PC-3 (cell line): ENCODE data around the gene ZCCHC24.

Experiments
- EZH2 ChIP-seq: fragments of 300-600 bp; sonication (generic); IDR thresholded peaks from one replicate; pipeline ENCODE4 v1.6.1; 2017; ENCODE audit warnings: antibody characterized with exemption, mild to moderate bottlenecking, low read length; ENCODE audit not compliant: unreplicated experiment
- EZH2phosphoT487 ChIP-seq: fragments of 300-600 bp; sonication (generic); IDR thresholded peaks from 2 replicates; pipeline ENCODE4 v1.6.1; 2018; ENCODE audit warnings: mild to moderate bottlenecking, antibody characterized with exemption, low read length, borderline replicate concordance
- TF ChIP-seq, protein P1 (sequence below): fragments of 300-600 bp; sonication (generic); conservative IDR thresholded peaks from 2 replicates; pipeline ENCODE4 v1.5.1; 2017; ENCODE audit warnings: antibody characterized with exemption, low read depth, mild to moderate bottlenecking, low read length

DNA sequence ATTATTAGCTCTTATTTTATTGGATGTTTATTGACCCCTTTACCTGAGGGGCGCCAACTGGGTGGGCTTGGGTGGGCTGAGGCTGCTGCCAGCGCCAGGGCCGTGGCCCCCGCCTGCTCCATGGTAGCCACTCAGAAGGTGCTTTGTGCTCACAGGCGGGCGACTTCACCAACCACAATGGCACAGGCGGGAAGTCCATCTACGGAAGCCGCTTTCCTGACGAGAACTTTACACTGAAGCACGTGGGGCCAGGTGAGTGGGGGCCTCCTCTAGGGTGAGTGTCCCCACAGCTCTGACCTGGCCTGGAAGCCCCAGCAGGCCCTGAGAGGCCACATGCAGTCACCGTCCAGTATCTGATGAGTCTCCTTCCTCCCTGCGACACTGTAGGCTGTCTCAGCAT, 94.1 kb downstream of the ZCCHC24 start:
- TF ChIP-seq, protein P1, sequence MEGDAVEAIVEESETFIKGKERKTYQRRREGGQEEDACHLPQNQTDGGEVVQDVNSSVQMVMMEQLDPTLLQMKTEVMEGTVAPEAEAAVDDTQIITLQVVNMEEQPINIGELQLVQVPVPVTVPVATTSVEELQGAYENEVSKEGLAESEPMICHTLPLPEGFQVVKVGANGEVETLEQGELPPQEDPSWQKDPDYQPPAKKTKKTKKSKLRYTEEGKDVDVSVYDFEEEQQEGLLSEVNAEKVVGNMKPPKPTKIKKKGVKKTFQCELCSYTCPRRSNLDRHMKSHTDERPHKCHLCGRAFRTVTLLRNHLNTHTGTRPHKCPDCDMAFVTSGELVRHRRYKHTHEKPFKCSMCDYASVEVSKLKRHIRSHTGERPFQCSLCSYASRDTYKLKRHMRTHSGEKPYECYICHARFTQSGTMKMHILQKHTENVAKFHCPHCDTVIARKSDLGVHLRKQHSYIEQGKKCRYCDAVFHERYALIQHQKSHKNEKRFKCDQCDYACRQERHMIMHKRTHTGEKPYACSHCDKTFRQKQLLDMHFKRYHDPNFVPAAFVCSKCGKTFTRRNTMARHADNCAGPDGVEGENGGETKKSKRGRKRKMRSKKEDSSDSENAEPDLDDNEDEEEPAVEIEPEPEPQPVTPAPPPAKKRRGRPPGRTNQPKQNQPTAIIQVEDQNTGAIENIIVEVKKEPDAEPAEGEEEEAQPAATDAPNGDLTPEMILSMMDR = no peak
- TF ChIP-seq EZH2 (no peak), EZH2phosphoT487 (no peak)
